HEK293 (cell line): ENCODE results near the gene DDX49.

Experiments used
- CTCF ChIP-seq: fragments of 450-650 bp; formaldehyde crosslinking; IDR thresholded peaks from 2 replicates; pipeline ENCODE4 v1.5.1; 2016; ENCODE audit warnings: missing biosample characterization, missing genetic modification characterization
- GLIS1 ChIP-seq: fragments of 450-650 bp; formaldehyde crosslinking; IDR thresholded peaks from 2 replicates; pipeline ENCODE4 v1.5.1; 2016; ENCODE audit warnings: missing biosample characterization, missing genetic modification characterization
- PBX3 ChIP-seq: sonication (generic); formaldehyde crosslinking; IDR thresholded peaks from 2 replicates; pipeline ENCODE4 v1.8.1; 2022; ENCODE audit warnings: mild to moderate bottlenecking, moderate library complexity, missing genetic modification reagents
- TRIM28 ChIP-seq: IDR thresholded peaks from 2 replicates; pipeline ENCODE4 v1.6.1; 2011; ENCODE audit warnings: low read length, control low read depth, borderline replicate concordance
- ZBTB44 ChIP-seq: fragments of 450-650 bp; IDR thresholded peaks from 2 replicates; pipeline ENCODE4 v1.5.1; 2018; ENCODE audit warnings: missing biosample characterization, mild to moderate bottlenecking, missing genetic modification characterization
- ZNF23 ChIP-seq: fragments of 450-650 bp; formaldehyde crosslinking; IDR thresholded peaks from 2 replicates; pipeline ENCODE4 v1.5.1; 2016; ENCODE audit warnings: missing biosample characterization, missing genetic modification characterization, borderline replicate concordance
- ZNF24 ChIP-seq: fragments of 450-650 bp; formaldehyde crosslinking; IDR thresholded peaks from 2 replicates; pipeline ENCODE4 v1.5.1; 2016; ENCODE audit warnings: missing biosample characterization, missing genetic modification characterization
- ZNF324 ChIP-seq: fragments of 450-650 bp; formaldehyde crosslinking; IDR thresholded peaks from 2 replicates; pipeline ENCODE4 v1.5.1; 2016; ENCODE audit warnings: missing biosample characterization, missing genetic modification characterization
- ZNF362 ChIP-seq: fragments of 450-650 bp; formaldehyde crosslinking; IDR thresholded peaks from 2 replicates; pipeline ENCODE4 v1.5.1; 2016; ENCODE audit warnings: missing biosample characterization, missing genetic modification characterization
- ZNF513 ChIP-seq: fragments of 450-650 bp; IDR thresholded peaks from 2 replicates; pipeline ENCODE4 v1.5.1; 2018; ENCODE audit warnings: missing biosample characterization, missing genetic modification characterization
- ZNF571 ChIP-seq: fragments of 450-650 bp; formaldehyde crosslinking; IDR thresholded peaks from 2 replicates; pipeline ENCODE4 v1.5.0; 2017; ENCODE audit warnings: missing biosample characterization, missing genetic modification characterization
- ZNF76 ChIP-seq: fragments of 450-650 bp; formaldehyde crosslinking; IDR thresholded peaks from 2 replicates; pipeline ENCODE4; 2016; ENCODE audit warnings: low read depth, missing biosample characterization, missing genetic modification characterization, borderline replicate concordance

GRCh38 chr19:18898607-18899408 is 20.7 kb upstream of the DDX49 start:
- no peak for TF ChIP-seq ZBTB44
- TF ChIP-seq PBX3: no peak
- TF ChIP-seq ZNF362 (tag by site-specific recombination): no peak
- no peak for TF ChIP-seq TRIM28
- TF ChIP-seq GLIS1: no peak
- no peak for TF ChIP-seq CTCF
- no peak for TF ChIP-seq ZNF23
- no peak for TF ChIP-seq ZNF24 (tag by site-specific recombination)
- TF ChIP-seq ZNF571 (tag by site-specific recombination): no peak
- TF ChIP-seq ZNF76 (tag by site-specific recombination): no peak
- TF ChIP-seq ZNF513 (tag by site-specific recombination): no peak
- TF ChIP-seq ZNF324 (tag by site-specific recombination): no peak
